Left hindlimb (tissue), 1 donor: ENCODE measurements around the gene CADPS2.

Source experiments
- DNase-seq: peaks from one replicate; pipeline ENCODE4 v3.0.0-alpha.2; 2018

CADPS2 gene

DNA sequence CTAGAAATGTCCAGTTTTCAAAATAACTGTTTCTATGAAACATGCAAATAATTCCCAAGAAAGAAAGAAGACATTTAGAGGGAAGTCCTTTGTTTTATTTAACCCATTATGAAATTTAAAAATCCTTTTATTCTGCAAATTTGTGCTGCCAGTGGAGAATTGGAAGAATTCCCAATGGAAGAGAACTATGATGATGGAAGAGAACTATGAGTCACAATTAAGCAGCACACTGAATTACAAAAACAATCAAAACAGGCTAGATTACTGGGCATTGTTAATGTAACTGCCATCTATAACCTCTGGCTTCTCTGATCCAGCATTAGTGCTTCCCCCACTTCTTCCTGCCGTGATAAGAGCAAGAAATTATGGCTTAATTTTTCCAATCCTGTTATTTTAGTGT lies 455.6 kb downstream of the CADPS2 start:
- DNase-seq: no peak

DNA sequence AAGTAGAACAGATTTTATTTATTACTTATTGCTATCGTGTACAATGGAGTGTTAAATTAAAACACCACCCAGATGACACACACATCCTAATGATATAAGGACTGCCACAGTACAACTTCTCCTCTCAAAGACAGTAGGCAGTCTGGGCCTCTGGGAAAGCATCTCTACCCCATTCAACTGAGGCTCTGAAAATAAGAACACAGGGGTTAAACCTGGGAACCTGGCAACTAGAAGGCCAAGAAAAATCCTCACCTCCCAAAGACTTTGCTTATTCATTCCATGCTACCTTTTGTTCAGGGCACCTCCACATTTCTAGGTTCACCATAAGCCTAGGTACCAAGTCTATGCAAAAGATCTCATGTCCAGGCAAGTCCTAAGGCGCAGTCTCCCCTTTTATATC lies 456.3 kb downstream of the CADPS2 start:
- DNase-seq: no peak

DNA sequence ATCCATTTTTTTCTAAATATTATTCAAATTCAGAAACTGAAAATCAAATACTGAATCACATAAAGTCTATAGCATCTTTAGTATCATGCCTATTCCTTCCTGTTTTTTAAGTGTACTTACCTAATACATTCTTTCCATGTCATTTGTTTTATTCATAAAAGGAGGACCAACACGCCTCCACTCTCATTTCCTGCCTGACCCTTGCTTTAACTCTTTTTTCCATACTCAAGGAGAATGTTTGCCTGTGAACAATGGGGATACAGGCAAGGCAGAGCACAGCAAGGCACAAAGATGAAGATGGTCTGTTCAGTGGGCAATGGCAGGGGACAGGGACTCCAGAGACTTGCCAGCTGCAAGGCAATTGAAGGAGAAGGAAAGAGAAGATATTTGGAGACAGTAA lies 460.5 kb downstream of the CADPS2 start:
- DNase-seq: no peak

DNA sequence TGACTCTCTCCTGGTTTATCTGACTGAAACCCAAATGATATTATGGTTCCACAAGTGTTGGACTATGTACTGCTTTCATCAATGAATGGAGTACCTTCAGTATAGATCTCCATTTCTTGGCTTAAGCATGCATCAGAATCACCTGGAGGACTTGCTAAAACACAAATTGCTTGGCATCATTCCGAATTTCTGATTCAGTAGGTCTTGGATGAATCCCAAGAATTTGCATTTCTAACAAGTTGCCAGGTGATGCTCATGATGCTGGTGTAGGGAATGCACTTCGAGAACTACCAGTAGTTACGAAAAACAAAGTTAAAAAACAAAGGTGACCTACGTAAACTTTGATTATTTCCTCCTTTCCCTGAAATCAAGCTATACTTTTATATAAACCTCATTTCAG lies 462.7 kb downstream of the CADPS2 start:
- no peak for DNase-seq

DNA sequence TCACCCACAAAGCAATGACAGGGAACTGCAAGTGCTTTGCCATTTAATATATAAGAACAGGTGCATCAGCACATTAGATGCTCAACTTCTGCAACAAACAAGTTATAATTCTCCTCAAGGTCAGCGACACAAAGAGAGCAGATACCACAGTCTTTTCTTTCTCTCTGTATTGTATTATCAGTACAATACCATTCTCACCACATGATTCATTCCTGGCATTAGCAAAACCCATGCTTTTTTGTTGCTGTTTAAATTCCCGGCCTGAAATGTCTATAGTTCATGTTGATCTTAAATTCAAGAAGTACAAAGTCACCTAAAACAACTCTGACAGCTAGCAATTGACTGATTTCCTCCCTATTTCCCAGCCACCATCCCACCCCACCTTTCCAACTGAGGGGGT lies 469.9 kb downstream of the CADPS2 start:
- DNase-seq: no peak

DNA sequence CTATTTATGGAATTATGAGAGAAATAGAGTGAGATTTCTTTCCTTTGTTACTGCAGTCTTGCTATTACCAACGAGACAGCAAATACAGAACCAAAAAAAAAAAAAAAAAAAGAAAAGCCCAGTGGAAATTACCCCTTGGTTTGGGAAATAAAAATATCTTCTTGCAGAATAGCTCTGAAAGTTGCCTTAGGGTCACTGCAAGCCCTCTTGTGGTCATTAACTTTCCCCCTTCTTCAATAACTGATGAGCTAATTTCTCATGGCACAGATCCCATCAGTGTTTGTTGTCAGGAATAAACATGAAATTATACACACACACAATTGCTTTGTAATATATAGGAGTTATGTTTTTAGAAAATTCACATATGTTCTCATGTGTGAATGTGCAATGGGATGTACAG lies 470.8 kb downstream of the CADPS2 start:
- DNase-seq: no peak

DNA sequence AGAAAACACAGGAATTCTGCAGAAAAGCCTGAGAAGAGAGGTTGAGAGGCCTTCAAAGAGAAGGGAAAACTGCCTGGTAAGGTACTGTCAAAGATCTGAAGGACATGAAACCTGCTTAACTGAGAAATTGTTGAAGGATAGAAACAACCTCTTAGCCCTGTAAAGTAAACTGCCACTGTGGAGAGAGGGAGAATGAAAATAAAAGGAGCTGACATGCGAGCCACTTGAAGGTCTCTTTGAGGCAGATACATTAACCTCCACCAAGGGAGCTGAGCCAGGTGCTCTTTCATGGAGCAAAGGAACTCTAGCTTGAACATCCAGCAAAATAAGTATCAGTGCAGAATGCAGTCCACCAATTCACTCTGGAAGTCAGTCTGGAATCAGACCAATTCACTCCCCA lies 472.9 kb downstream of the CADPS2 start:
- DNase-seq: no peak

DNA sequence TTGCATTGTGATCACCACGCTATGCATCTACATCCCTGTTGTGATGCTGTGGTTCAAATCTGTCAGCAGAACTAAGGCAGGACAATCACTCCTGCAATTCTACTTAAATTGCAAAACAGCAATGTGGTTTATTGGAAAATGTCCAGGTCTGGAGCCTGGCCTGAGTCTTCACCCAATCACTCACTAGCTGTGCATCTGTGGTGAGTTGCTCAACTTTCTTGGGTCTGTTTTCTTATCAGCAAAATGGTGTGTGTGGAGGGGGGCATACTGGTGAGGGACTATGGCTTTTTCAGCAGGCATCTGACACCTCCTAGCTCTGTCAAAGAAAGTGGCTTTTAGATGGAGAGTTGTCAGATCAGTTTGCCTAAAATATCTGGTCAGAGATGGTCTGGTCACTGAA lies 473.4 kb downstream of the CADPS2 start:
- no peak for DNase-seq

DNA sequence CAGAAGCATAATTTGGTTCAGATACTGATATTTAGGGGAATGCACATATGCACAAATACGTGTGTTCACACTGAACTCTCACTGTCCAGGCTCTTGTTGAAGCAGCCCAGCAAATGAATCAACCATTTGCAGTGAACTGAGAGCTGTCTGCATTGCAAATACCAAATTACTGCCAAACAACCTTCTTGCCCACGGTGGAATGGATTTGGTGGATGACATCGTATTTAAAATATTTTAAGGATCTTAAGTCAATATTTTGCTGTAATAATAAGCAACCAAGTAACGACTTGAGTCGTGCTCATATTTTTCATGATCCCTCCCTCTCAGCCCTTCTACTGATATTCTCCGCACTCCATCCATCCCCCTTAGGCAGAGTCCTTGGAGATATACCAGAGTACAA lies 473.8 kb downstream of the CADPS2 start:
- no peak for DNase-seq

DNA sequence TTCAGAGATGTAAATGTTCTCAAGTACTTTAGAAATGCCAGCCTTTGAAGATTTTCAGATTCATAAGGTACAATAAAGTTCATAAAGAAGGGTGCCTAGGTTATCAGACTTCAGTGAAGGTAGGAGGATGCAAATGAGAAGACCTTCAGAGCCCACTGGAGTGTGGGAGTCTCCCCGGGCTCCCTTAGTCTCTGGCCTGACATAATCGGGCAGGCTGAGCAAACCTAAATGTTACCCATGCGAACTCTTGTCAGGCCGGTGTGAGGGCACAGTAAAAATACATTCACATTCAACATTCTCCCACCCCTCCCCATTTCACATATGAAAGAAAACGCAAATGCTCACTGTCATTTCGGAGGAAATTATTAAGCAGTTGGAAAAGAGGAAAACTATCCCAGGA lies 479.1 kb downstream of the CADPS2 start:
- no peak for DNase-seq

DNA sequence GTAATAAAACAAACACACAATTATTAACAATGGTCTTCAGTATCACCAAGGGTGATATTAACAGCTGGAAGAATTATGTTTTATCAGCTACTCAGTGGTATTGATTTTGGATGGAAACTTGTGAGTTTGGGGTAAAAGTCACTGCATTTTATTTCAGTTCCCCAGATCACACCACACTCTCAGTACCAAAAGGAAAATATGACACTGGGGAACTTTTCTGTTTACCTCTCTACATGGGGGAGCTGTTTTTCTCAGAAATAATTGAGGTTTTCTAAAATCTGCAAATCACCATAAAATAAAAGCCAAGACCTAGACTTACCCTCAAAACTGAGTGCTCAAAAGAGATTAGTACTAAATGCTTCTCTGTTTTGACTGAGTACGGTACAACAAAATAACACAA lies 483.1 kb downstream of the CADPS2 start:
- DNase-seq: no peak

DNA sequence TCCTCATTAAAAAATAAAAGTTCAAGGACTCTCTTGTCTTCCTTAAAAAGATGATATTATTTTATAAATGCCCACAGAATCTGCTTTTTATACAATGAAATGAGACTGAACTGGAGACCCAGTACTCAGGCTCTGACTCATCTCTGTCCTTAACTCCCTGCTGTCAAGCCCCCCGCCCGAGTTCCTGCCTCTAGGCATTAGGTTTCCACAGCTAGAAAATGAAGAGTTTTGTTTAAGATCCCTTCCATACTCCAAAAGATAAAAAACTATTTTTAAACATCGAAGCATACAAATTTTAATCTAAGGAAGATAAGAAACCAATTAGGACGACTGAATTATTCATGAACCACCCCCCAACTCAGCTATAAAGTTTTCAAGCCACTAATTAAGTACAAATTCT lies 484.0 kb downstream of the CADPS2 start:
- no peak for DNase-seq

DNA sequence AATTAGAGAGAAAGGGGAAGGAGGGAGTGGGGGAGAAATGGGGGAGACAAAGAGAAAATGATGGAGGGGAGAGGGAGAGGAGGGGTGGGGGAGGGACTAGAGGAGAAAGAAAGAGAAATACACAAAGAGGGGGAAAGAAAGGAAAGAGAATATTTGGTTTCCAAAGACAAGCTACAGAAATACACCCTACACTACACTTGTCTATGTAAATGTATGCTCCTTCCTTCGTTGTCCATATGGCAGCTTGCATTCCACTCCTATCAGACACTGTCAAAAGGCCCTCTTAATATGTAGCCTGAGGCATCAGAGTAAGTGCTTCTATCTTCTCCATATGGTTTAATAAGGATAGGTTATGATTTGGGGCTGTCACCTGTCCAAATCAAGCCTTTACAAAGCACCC lies 488.9 kb downstream of the CADPS2 start:
- DNase-seq: no peak

DNA sequence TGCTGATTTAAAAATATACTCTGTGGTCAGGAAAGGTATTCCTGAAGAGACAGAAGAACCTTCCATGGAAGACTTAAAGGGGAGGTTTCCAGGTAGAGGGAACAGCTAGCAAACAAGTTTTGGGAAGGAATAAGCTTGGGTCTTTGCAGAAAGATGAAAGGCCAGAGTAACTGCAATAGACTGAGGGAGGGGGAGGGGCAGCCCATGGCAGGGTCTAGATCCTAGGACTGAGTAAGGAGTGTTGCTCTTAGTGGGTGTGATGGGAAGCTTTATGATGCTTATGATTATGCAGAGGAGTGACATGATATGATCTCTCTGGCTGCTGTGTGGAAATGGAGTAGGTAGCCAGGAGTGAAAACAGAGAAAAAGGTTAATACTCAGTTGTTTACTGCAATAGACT lies 491.7 kb downstream of the CADPS2 start:
- DNase-seq: no peak

DNA sequence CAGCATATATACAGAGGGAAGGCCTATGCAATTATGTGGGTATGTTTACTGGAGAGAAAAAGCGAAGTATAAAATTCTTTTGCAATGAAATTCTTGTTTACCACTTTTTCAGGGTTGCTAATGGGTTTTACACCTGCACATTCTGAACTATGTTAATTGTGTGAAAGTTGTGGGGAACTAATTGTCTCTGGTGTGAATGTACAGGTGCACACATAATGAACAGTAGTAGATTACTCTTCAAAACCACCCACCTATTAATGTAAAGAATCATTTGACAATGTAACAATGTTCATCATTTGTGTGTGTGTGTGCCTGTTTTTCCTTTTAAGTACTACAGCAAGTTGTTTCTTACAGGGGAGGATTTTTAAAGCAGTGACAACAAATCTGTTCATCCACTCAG lies 501.7 kb downstream of the CADPS2 start:
- DNase-seq: no peak

DNA sequence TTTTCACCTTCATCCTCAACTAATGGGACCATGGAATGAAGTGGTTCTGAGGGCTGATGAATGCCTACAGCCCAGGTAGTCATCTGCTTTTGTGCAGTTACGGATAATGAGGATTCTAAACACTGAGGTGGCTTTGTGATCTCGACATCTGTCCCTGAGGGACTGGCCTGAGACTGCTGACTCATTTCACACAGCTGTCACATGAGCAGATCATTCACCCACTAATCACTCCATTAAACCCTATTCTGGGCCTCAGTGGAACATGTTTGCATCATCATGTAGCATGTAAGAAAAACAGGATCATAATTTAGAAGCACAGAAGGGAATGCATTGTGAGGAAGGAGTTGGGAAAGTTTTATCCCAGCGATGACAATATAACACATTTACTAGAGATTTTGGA lies 502.3 kb downstream of the CADPS2 start:
- DNase-seq: no peak

DNA sequence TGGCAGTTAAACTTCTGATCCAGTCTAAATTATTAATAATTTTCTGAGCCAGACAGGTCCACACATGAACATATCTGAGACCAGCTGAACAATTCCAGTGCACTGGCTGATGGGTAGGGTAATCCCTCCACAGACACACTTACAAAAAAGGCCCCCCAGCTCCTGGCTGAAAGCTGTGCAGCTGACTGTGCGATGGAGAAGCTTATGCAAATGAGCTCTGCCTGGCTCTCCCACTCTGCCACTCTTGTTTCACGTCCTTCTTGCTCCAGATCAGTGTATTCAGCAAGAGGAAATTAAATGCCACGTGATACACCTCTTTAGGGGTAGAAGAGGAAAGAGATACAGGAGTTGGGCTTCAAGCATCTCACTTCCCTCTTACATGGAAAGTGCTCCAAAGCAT lies 505.3 kb downstream of the CADPS2 start:
- no peak for DNase-seq

DNA sequence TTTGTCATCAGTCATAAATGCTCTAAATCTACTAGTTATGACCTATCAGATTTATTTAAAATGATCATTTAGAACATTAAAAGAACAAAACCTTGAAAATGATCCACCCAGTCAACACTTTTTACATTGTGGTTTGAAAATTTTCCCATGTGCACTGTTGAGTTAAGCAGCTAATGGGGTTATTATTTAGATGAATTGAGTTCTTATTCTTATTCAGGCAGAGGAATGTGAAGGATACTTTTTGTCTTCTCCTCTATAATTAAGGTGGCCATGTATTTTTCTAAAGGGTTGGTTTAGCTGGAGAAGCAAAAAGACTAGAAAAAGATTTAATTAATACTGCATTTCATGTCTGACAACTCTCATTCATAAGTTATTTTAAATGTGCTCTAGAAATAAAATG lies 506.8 kb downstream of the CADPS2 start:
- DNase-seq: no peak

DNA sequence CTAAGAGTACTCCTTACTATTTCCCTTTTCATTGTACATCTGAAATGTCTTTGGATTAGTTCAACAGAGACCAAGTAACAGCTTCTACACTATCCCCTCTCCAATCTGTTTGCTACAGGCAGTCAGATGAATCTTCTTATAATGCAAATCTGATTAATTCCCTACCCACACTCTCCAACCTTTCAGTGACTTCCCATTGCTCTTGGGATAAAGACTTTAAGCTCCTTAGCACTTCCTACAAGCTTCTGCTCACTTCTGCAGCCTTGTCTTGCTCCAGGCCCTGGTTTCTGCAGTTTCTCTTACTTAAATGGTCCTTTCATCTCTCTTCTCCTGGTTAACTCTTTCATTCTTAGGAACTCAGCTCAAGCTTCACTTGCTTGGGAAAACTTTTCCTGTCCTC lies 516.5 kb downstream of the CADPS2 start:
- DNase-seq: no peak

DNA sequence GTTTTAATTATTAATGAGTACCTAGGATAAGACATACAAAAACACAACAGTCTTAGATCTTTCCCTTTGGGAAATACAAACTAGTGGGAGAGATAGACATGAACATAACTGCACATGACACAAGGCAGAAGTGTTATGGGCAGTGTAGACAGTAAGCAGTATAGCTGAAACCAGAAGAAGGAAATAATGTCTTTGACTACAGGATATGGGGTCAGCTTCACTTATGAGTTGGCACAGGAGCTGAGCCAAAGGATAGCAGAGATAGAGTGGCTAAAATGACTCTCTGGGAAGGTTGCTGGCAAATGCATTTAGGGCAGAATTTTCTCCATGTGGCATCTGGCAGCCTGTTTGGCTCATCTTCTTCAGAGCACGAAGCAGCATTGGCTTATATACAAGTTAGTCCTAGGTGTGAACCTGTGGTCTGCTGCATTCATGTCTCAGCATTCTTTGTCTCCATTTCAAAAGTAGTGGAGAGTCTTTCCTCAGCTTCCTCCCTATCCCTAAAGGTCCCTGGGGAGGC lies 521.4 kb downstream of the CADPS2 start:
- no peak for DNase-seq

DNA sequence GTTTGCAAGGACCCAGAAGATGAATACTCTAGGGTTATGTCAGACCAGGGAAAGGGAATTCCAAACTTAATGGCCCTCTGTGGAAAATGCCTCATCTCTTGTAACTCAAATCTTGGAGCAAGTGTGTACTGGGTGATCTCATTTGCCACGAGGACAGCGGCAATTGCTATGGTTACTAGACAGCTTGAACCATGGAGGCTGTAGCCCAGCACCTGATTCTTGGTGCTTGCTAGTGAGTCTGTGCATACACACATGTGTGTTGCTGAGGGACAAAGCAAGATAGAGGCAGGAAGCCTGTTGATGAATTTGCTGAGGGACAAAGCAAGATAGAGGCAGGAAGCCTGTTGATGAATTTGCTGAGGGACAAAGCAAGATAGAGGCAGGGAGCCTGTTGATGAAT lies 523.1 kb downstream of the CADPS2 start:
- DNase-seq: no peak

DNA sequence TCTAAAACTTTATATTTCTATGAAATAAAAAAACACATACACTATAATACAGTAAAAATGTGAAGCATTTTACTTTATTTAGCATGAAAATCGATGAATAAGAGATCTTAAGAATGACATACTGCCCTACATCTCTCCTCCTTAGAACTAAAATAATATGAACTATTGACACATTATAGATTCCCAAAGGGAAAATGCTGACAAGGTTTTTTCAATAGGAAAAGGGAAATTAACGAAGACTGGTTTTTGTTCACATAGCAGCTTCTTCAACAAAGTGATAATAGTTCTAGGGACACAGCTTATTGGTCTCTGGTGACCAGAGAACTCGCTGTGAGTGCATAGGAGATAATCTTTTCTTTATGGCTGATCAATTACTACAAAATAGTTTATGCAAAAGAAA lies 523.8 kb downstream of the CADPS2 start:
- no peak for DNase-seq

DNA sequence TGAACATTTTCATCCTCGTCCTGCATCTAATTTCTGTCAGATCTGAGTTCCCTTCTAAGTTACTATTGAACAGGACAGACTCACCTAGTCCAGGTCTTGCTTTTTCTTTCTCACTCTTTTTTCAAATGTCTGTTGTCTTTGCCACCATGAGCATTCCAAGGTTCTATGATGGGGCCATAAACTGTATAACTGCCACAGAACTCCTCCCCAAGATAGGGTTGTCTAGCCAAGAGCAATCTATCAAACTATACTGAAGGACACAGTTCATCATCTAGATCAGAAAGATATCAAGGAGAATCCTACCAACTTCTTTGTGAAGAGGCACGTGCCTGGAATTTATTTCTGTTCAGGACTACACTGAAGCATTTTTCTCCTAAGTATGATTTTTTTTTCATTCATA lies 531.6 kb downstream of the CADPS2 start:
- no peak for DNase-seq

DNA sequence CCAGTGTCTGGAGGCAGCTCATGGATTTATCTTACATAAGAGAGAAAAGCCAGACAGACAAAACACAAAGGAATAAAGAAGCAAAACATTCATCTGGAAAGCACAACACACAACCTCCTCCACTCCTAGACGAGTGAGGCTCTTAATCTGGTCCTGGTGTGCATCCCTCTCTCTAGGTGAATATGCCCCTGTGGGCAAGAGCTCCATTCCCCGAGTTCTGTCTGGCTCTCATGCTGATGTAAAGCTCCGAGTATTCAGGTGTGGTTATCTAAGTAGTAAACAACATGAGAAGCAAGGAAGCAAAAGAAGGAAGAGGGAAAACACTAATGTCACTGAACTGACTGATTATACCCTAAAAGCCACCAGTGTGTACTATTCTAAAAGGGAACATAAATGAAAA lies 533.8 kb downstream of the CADPS2 start:
- DNase-seq: no peak

DNA sequence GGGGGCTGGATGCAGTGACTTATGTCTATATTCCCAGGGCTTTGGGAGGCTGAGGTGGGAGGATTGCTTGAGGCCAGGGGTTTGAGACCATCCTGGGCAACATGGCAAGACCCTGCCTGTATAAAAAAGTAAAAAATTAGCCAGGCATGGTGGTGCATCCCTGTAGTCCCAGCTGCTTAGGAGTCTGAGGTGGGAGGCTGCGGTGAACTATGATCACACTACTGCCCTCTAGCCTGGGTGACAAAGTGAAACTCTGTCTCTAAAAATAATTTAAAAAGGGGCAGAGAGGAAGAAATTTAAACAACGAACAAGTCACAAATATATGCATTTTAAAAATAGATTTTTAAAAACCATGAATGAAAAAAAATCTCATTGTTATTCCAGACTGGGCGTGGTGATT lies 535.6 kb downstream of the CADPS2 start:
- no peak for DNase-seq

DNA sequence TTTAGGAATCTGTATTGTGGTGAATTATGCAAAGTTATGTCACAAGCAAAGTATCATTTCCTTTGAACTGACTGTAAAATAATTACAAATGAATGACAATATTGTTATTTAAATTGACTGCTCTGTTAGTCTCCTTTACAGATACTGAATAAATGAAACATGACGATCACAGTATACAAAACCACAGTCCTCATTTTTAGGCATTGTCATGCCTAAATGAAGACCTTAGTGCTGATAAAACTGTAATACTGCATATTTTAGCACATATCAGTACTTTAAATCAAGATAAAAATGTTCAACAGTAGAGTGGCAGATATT lies 542.0 kb downstream of the CADPS2 start:
- DNase-seq: no peak
